H1 (cell line): ENCODE measurements around the gene LHFPL6. TPM values are rescaled to one million over a fixed set of nuclear protein-coding genes. Genes with fewer than 3 reads are reported as not detected.

Experiments
- CTCF ChIA-PET: fragments of 300-600 bp; sonication (Branson Sonifier 250); formaldehyde crosslinking; loops from one replicate; lab custom pipeline; 2021; ENCODE audit not compliant: partially characterized antibody; lab: Charles Lee
- POLR2A ChIA-PET: fragments of 300-600 bp; sonication (Branson Sonifier 250); formaldehyde crosslinking; loops from one replicate; lab custom pipeline; 2021; ENCODE audit warnings: inconsistent platforms; ENCODE audit not compliant: partially characterized antibody; lab: Charles Lee
- DNase-seq, 2 experiments: peaks; one replicate each; pipeline versions ENCODE4 v3.0.0 to v3.0.0-alpha.2; 2010 to 2022; ENCODE audit warnings: low spot score in 2 of 2, low read depth in 1 of 2, mixed read lengths in 1 of 2
- FAIRE-seq: peaks from 2 replicates; lab custom pipeline; 2011; peaks lifted over from hg19 to GRCh38; lab: Jason Lieb, UNC
- H2AFZ ChIP-seq: 2 replicates; pipeline ENCODE4 v1.8.1; 2012; ENCODE audit warnings: low read length, inconsistent platforms
- H2AK5ac ChIP-seq: 2 replicates; pipeline ENCODE4 v1.6.1; 2013; ENCODE audit warnings: low read depth, low read length
- H2BK120ac ChIP-seq: replicated peaks from 2 replicates; pipeline ENCODE3; 2013; ENCODE audit warnings: low read depth, low read length, inconsistent platforms
- H2BK12ac ChIP-seq: 2 replicates; pipeline ENCODE4 v1.6.1; 2013; ENCODE audit warnings: low read depth, low read length
- H2BK15ac ChIP-seq: 2 replicates; pipeline ENCODE4 v1.6.1; 2013; ENCODE audit warnings: low read length
- H2BK20ac ChIP-seq: 2 replicates; pipeline ENCODE4 v1.6.1; 2013; ENCODE audit warnings: low read length
- H2BK5ac ChIP-seq: 2 replicates; pipeline ENCODE4 v1.6.1; 2013; ENCODE audit warnings: low read depth, low read length
- H3K14ac ChIP-seq: 2 replicates; pipeline ENCODE4 v1.6.1; 2013; ENCODE audit warnings: inconsistent platforms; ENCODE audit not compliant: insufficient read length
- H3K18ac ChIP-seq: 2 replicates; pipeline ENCODE4 v1.6.1; 2013; ENCODE audit warnings: low read length; ENCODE audit errors: extremely low read depth
- H3K23ac ChIP-seq: 2 replicates; pipeline ENCODE4 v1.6.1; 2013; ENCODE audit warnings: inconsistent platforms; ENCODE audit not compliant: insufficient read length
- H3K23me2 ChIP-seq: 2 replicates; pipeline ENCODE4 v1.6.1; 2013; ENCODE audit warnings: low read depth, low read length
- H3K27ac ChIP-seq: 2 replicates; pipeline ENCODE4 v1.6.1; 2011; ENCODE audit warnings: low read depth, low read length, inconsistent platforms
- H3K27me3 ChIP-seq, 4 experiments: replicated peaks in 1 of 4; 1 replicate in 1 of 4; 2 replicates in 3 of 4; pipeline versions ENCODE4 v1.6.1 to v1.8.1; 2011 to 2013; ENCODE audit warnings: low read length in 3 of 4, mild to moderate bottlenecking in 3 of 4, inconsistent platforms in 2 of 4, mixed read lengths in 2 of 4, moderate library complexity in 1 of 4; ENCODE audit not compliant: control insufficient read depth in 3 of 4, insufficient read depth in 3 of 4; ENCODE audit errors: extremely low read depth in 1 of 4
- H3K36me3 ChIP-seq, 4 experiments: 2 replicates each; pipeline versions ENCODE4 v1.6.1 to v1.8.1; 2011 to 2013; ENCODE audit warnings: mild to moderate bottlenecking in 4 of 4, low read length in 3 of 4, moderate library complexity in 2 of 4, control low read depth in 1 of 4, inconsistent platforms in 1 of 4; ENCODE audit not compliant: insufficient read depth in 4 of 4, control insufficient read depth in 2 of 4
- H3K4ac ChIP-seq: replicated peaks from 2 replicates; pipeline ENCODE3; 2013; ENCODE audit warnings: low read length, low read depth, mixed read lengths, inconsistent platforms; ENCODE audit not compliant: insufficient read length
- H3K4me1 ChIP-seq, 4 experiments: replicated peaks in 1 of 4; 1 replicate in 1 of 4; 2 replicates in 3 of 4; pipeline versions ENCODE4 v1.6.1 to v1.8.1; 2011 to 2013; ENCODE audit warnings: low read length in 3 of 4, inconsistent platforms in 2 of 4, mixed read lengths in 1 of 4; ENCODE audit not compliant: insufficient read depth in 4 of 4, control insufficient read depth in 3 of 4
- H3K4me2 ChIP-seq, 2 experiments: 2 replicates each; pipeline versions ENCODE4 v1.6.1 to v1.8.1; 2011 to 2013; ENCODE audit warnings: low read depth in 2 of 2, low read length in 2 of 2, control low read depth in 1 of 2, inconsistent platforms in 1 of 2, mild to moderate bottlenecking in 1 of 2; ENCODE audit not compliant: insufficient read depth in 1 of 2
- H3K4me3 ChIP-seq, 4 experiments: fragments of 200-600, 300-600 bp in 1 of 4; sonication (generic), shearing (Covaris generic), sonication (Bioruptor Twin) in 1 of 4; 2 replicates each; pipeline versions ENCODE4 v1.5.1 to v1.8.1; 2011 to 2016; ENCODE audit warnings: low read length in 4 of 4, low read depth in 3 of 4, control low read depth in 2 of 4, inconsistent platforms in 2 of 4, mild to moderate bottlenecking in 2 of 4, mixed read lengths in 1 of 4, moderate library complexity in 1 of 4; ENCODE audit not compliant: insufficient read depth in 2 of 4; ENCODE audit errors: extremely low read depth in 1 of 4
- H3K56ac ChIP-seq: replicated peaks from 2 replicates; pipeline ENCODE3; 2013; ENCODE audit warnings: low read depth, mild to moderate bottlenecking, mixed read lengths, low read length, inconsistent platforms; ENCODE audit not compliant: insufficient read length
- H3K79me1 ChIP-seq: 2 replicates; pipeline ENCODE4 v1.6.1; 2013; ENCODE audit warnings: low read depth, low read length, control low read depth
- H3K79me2 ChIP-seq, 2 experiments: 2 replicates each; pipeline versions ENCODE4 v1.6.1 to v1.8.1; 2012 to 2013; ENCODE audit warnings: low read length in 2 of 2, mild to moderate bottlenecking in 2 of 2, inconsistent platforms in 1 of 2; ENCODE audit not compliant: insufficient read depth in 2 of 2, control insufficient read depth in 1 of 2
- H3K9ac ChIP-seq, 4 experiments: replicated peaks in 1 of 4; 1 replicate in 1 of 4; 2 replicates in 3 of 4; pipeline versions ENCODE4 v1.6.1 to v1.8.1; 2011 to 2013; ENCODE audit warnings: low read depth in 3 of 4, low read length in 3 of 4, control low read depth in 2 of 4, mild to moderate bottlenecking in 2 of 4, moderate library complexity in 2 of 4, inconsistent platforms in 1 of 4; ENCODE audit errors: extremely low read depth in 1 of 4
- H3K9me3 ChIP-seq, 2 experiments: 2 replicates each; pipeline versions ENCODE4 v1.6.1 to v1.8.1; 2012 to 2013; ENCODE audit warnings: mild to moderate bottlenecking in 2 of 2, moderate library complexity in 2 of 2, control low read depth in 1 of 2, inconsistent platforms in 1 of 2, low read depth in 1 of 2, low read length in 1 of 2, mixed read lengths in 1 of 2; ENCODE audit not compliant: insufficient read depth in 2 of 2
- H4K20me1 ChIP-seq, 2 experiments: replicated peaks in 1 of 2; 2 replicates each; pipeline versions ENCODE3 to v1.8.1; 2011 to 2013; ENCODE audit warnings: inconsistent platforms in 2 of 2, low read length in 2 of 2, mild to moderate bottlenecking in 1 of 2; ENCODE audit not compliant: insufficient read depth in 2 of 2, control insufficient read depth in 1 of 2
- H4K5ac ChIP-seq: 2 replicates; pipeline ENCODE4 v1.6.1; 2013; ENCODE audit warnings: low read length, low read depth, mixed read lengths, inconsistent platforms; ENCODE audit not compliant: insufficient read length
- H4K8ac ChIP-seq: 2 replicates; pipeline ENCODE4 v1.8.0; 2013; ENCODE audit warnings: mild to moderate bottlenecking, moderate library complexity, low read length, inconsistent platforms; ENCODE audit not compliant: insufficient read depth; ENCODE audit errors: extremely low read depth
- H4K91ac ChIP-seq: replicated peaks from 2 replicates; pipeline ENCODE3; 2013; ENCODE audit warnings: low read length, mixed read lengths, inconsistent platforms; ENCODE audit not compliant: insufficient read length
- CTBP2 ChIP-seq: IDR thresholded peaks from 2 replicates; pipeline ENCODE4 v1.7.0; 2011; ENCODE audit warnings: borderline replicate concordance, mild to moderate bottlenecking, moderate library complexity, mixed read lengths, low read length; ENCODE audit not compliant: insufficient read depth, insufficient read length
- WGBS, 2 experiments: shearing (Covaris generic) in 1 of 2; methylation state at CpG; one replicate each; pipeline versions ENCODE4 v1.1.6 to v1.1.7; 2013 to 2015; ENCODE audit warnings: low lambda C conversion rate in 2 of 2, mixed read lengths in 2 of 2, inconsistent platforms in 1 of 2, low coverage in 1 of 2, missing lambda C conversion rate in 1 of 2; ENCODE audit not compliant: insufficient replicate concordance in 2 of 2, insufficient coverage in 1 of 2, insufficient read length in 1 of 2; ENCODE audit errors: extremely low coverage in 1 of 2, missing lambda C conversion rate in 1 of 2; 5-methylcytosine and 5-hydroxymethylcytosine counted together
- polyA plus RNA-seq, 7 experiments: library from polyadenylated mRNA; depleted of rRNA in 3 of 7; stranded (reverse) in 5 of 7; unstranded in 2 of 7; fragments of >200 nt in 5 of 7; fragments of 200-250 nt in 2 of 7; gene quantifications; 1 replicate in 5 of 7; 2 replicates in 1 of 7; 4 replicates in 1 of 7; pipeline versions ENCODE4 v1.2.1 to v1.2.3, GENCODE V29; 2011 to 2013; ENCODE audit warnings: missing spikeins in 2 of 7, mixed read lengths in 2 of 7
- total RNA-seq: library from RNA; stranded (reverse); fragmentation: NEBNext Ultra II Directional; extraction: Animal tissue kit (Norgen Biotek cat#: 25700); gene quantifications from 2 replicates; pipeline ENCODE4 v1.2.1, GENCODE V29; 2021

The LHFPL6 gene
- total and polyA plus RNA-seq, 2 of the 8 experiments (the other 6 are each of a cell fraction or from before 2014, with no cell fraction given): 7.6 to 17.0 TPM

DNA sequence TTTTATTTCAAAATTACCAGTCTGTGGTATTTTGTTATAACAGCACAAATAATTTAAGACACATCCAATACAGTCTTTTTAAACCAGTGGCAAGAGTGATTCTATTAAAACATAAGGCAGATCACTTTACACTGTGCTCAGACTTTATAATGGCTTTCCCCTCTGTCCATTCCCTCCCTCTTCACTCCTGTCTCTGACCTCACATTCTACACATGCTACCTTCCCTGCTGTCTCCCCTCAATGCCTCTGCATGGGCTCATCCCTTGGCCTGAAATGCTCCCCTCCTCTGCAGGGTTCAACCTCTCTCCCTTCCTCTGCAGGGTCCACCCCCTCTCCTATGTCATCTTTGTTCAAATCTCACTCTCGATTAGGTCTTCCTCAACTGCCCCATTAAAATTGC lies 170.8 kb downstream of the LHFPL6 start:
- Histone ChIP-seq H2BK5ac (no peak overlapping the region), H2BK120ac (no peak overlapping the region), H2BK15ac (no peak overlapping the region), H3K79me2 (no peaks in the 10 kb centered on the region), H4K20me1 (no peaks in the 10 kb centered on the region), H2BK12ac (no peak overlapping the region), H3K56ac (no peak overlapping the region), H4K91ac (no peak overlapping the region), H3K9ac (no peak overlapping the region), H3K4me1 (no peaks in the 10 kb centered on the region; a peak in 3 of 7 replicates), H4K8ac (no peak overlapping the region), H3K36me3 (no peaks in the 10 kb centered on the region; a peak in 2 of 8 replicates), H2AK5ac (no peak overlapping the region), H4K5ac (no peak overlapping the region), H3K14ac (no peak overlapping the region), H2BK20ac (no peak overlapping the region), H3K18ac (peak overlapping the region; percentile 38; the same call in 1 of the 2 replicates), H3K23me2 (no peaks in the 10 kb centered on the region), H3K4me2 (no peak overlapping the region), H3K9me3 (peaks cover 0 to 5% of the 10 kb centered on the region in 2 experiments; a peak in 2 of 4 replicates), H3K4me3 (no peak overlapping the region), H3K4ac (no peak overlapping the region), H3K27me3 (no peaks in the 10 kb centered on the region; a peak in 1 of 7 replicates), H2AFZ (no peak overlapping the region), H3K79me1 (no peaks in the 10 kb centered on the region), H3K27ac (no peak overlapping the region), H3K23ac (no peak overlapping the region)
- DNase-seq (no peak), FAIRE-seq (peak; percentile 19)
- ChIA-PET CTCF (no interaction called here), POLR2A (no interaction called here)
- WGBS, 2 experiments: 69% methylated on average over 1 of the region's 1 CpG; no CpG with 5 or more reads in 1 of the 2 experiments
- TF ChIP-seq CTBP2: no peak
